ENCODE measurements around the gene ERC2. TPM values are rescaled to one million over a fixed set of nuclear protein-coding genes. Genes with fewer than 3 reads are reported as not detected.

Gene ERC2
- total RNA-seq, 4 donors from 2014 or later: 5.3 to 8.8 (median 7.8) TPM

- H3K9me3 ChIP-seq: no peaks in the 10 kb centered on the region
- no peaks in the 10 kb centered on the region for H3K27me3 ChIP-seq
- H3K27ac ChIP-seq: no peak overlapping the region
- DNase-seq: no peak
- H3K4me3 ChIP-seq (replicated peaks in 1 of 3): no peak overlapping the region
- 86 to 93% methylated on average over 4 of the region's 4 CpGs for WGBS, 2 donors
- TF ChIP-seq POLR2A (IDR thresholded peaks at IDR 0.05) (no peak), CTCF (IDR thresholded peaks at IDR 0.05) (no peak)
- no peaks in the 10 kb centered on the region for H3K4me1 ChIP-seq
- no peaks in the 10 kb centered on the region for H3K36me3 ChIP-seq
- intact Hi-C loops (cut with DNase I): no loop called here
These were observed 799.9 kb downstream of the ERC2 start for GRCh38 chr3:55668359-55668758.

- WGBS, 2 donors: 89 to 90% methylated on average over 14 of the region's 14 CpGs
- no peak for DNase-seq
- no peaks in the 10 kb centered on the region for H3K4me1 ChIP-seq
These were observed 803.9 kb downstream of the ERC2 start for GRCh38 chr3:55664387-55664786.

GRCh38 chr3:55662683-55663082 is 805.6 kb downstream of the ERC2 start:
- 78 to 88% methylated on average over 2 of the region's 2 CpGs for WGBS, 2 donors

More at GRCh38 chr3:55664387-55664786, 803.9 kb downstream of the ERC2 start:
- H3K36me3 ChIP-seq: no peaks in the 10 kb centered on the region
- intact Hi-C loops (cut with DNase I): no loop called here
- no peak overlapping the region for H3K27ac ChIP-seq
- H3K9me3 ChIP-seq: no peaks in the 10 kb centered on the region
- no peak overlapping the region for H3K4me3 ChIP-seq (replicated peaks in 1 of 3)
- H3K27me3 ChIP-seq: no peaks in the 10 kb centered on the region
- no peak for TF ChIP-seq CTCF (IDR thresholded peaks at IDR 0.05)

DNA sequence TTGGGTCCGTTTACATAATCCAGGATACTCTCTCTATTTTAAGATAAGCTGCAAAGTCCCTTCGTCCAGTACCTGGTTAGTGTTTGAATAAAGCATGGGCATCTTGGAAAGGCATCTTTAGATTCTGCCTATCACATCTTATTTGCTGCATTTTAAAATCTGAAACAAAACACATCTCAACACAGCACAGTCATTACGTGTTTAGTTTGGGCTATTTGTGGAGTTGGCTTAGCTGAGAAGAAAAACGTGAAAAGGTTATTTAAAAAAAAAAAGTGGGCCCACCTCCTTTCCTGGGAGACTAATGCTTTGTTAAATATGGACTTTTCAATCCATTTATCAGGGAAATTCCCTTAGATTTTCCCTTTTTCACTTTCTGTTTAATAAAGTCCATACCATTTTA is 806.7 kb downstream of the ERC2 start:
- DNase-seq: no peak
- no peaks in the 10 kb centered on the region for H3K4me1 ChIP-seq
- H3K36me3 ChIP-seq: no peaks in the 10 kb centered on the region
- intact Hi-C loops (cut with DNase I): no loop called here
- TF ChIP-seq POLR2A (IDR thresholded peaks at IDR 0.05) (no peak), CTCF (IDR thresholded peaks at IDR 0.05) (no peak)
- 80 to 82% methylated on average over 4 of the region's 4 CpGs for WGBS, 2 donors
- no peak overlapping the region for H3K27ac ChIP-seq
- no peaks in the 10 kb centered on the region for H3K27me3 ChIP-seq
- no peak overlapping the region for H3K4me3 ChIP-seq (replicated peaks in 1 of 3)
- no peaks in the 10 kb centered on the region for H3K9me3 ChIP-seq

More at GRCh38 chr3:55662683-55663082, 805.6 kb downstream of the ERC2 start:
- DNase-seq: no peak
- H3K36me3 ChIP-seq: no peaks in the 10 kb centered on the region
- H3K9me3 ChIP-seq: no peaks in the 10 kb centered on the region
- H3K4me3 ChIP-seq (replicated peaks in 1 of 3): no peak overlapping the region
- H3K27ac ChIP-seq: no peak overlapping the region
- no peaks in the 10 kb centered on the region for H3K4me1 ChIP-seq
- TF ChIP-seq CTCF (IDR thresholded peaks at IDR 0.05) (no peak), POLR2A (IDR thresholded peaks at IDR 0.05) (no peak)
- H3K27me3 ChIP-seq: no peaks in the 10 kb centered on the region
- intact Hi-C loops (cut with DNase I): no loop called here

GRCh38 chr3:55661141-55661540 is 807.1 kb downstream of the ERC2 start:
- no peak overlapping the region for H3K4me3 ChIP-seq (replicated peaks in 1 of 3)
- no peaks in the 10 kb centered on the region for H3K4me1 ChIP-seq
- WGBS, 2 donors: 72 to 81% methylated on average over 4 of the region's 4 CpGs
- H3K36me3 ChIP-seq: no peaks in the 10 kb centered on the region
- no peaks in the 10 kb centered on the region for H3K9me3 ChIP-seq
- H3K27me3 ChIP-seq: no peaks in the 10 kb centered on the region
- H3K27ac ChIP-seq: no peak overlapping the region
- no peak for DNase-seq
- intact Hi-C loops (cut with DNase I): no loop called here
- TF ChIP-seq CTCF (IDR thresholded peaks at IDR 0.05): no peak
- no peak for TF ChIP-seq POLR2A (IDR thresholded peaks at IDR 0.05)
